OCI-LY1 (cell line): ENCODE data around the gene NTF3.

Experiments used
- H2AFZ ChIP-seq: fragments of 200-600 bp; sonication (generic), shearing (Covaris generic); 2 replicates; pipeline ENCODE4 v1.6.0; 2014; ENCODE audit warnings: antibody characterized with exemption, mild to moderate bottlenecking, low read length
- H3F3A ChIP-seq: fragments of 200-600 bp; sonication (generic), shearing (Covaris generic); 2 replicates; pipeline ENCODE4 v1.6.0; 2014; ENCODE audit warnings: mild to moderate bottlenecking, antibody characterized with exemption, low read length, moderate library complexity; ENCODE audit not compliant: insufficient read depth
- H3K27ac ChIP-seq: fragments of 200-600 bp; sonication (generic); 2 replicates; pipeline ENCODE4 v1.5.1; 2014; ENCODE audit warnings: low read length, mixed run types, mild to moderate bottlenecking, low read depth; ENCODE audit not compliant: poor library complexity, severe bottlenecking
- H3K27me3 ChIP-seq: fragments of 200-600 bp; sonication (generic); 2 replicates; pipeline ENCODE4 v1.6.0; 2014; ENCODE audit warnings: antibody characterized with exemption, mild to moderate bottlenecking, low read length, moderate library complexity; ENCODE audit not compliant: insufficient read depth
- H3K36me3 ChIP-seq: fragments of 200-600 bp; sonication (generic); 2 replicates; pipeline ENCODE4 v1.6.1; 2014; ENCODE audit warnings: mild to moderate bottlenecking, antibody characterized with exemption, low read length, moderate library complexity, mixed read lengths; ENCODE audit not compliant: insufficient read depth
- H3K4me1 ChIP-seq: fragments of 200-600 bp; sonication (generic); 2 replicates; pipeline ENCODE4 v1.5.1; 2014; ENCODE audit warnings: mild to moderate bottlenecking, low read length, moderate library complexity; ENCODE audit not compliant: insufficient read depth, severe bottlenecking
- H3K4me2 ChIP-seq: fragments of 200-600 bp; sonication (generic), shearing (Covaris generic); 2 replicates; pipeline ENCODE4 v1.6.1; 2014; ENCODE audit warnings: low read length
- H3K4me3 ChIP-seq: fragments of 200-600 bp; sonication (generic); 2 replicates; pipeline ENCODE4 v1.5.1; 2014; ENCODE audit warnings: low read length, low read depth, mild to moderate bottlenecking, mixed read lengths; ENCODE audit not compliant: poor library complexity, severe bottlenecking
- H3K79me2 ChIP-seq: fragments of 200-600 bp; shearing (Covaris generic); 2 replicates; pipeline ENCODE4 v1.6.1; 2016; ENCODE audit warnings: mixed run types, low read length, mixed read lengths; ENCODE audit not compliant: insufficient read depth
- H3K9ac ChIP-seq: fragments of 200-600 bp; sonication (generic), shearing (Covaris generic); 2 replicates; pipeline ENCODE4 v1.6.1; 2014; ENCODE audit warnings: mild to moderate bottlenecking, low read length, mixed read lengths
- H3K9me2 ChIP-seq: fragments of 200-600 bp; sonication (generic), shearing (Covaris generic); 2 replicates; pipeline ENCODE4 v1.6.1; 2014; ENCODE audit warnings: low read depth, mild to moderate bottlenecking, low read length, mixed read lengths
- H3K9me3 ChIP-seq: fragments of 200-600 bp; shearing (Covaris generic); 2 replicates; pipeline ENCODE4 v1.6.1; 2014; ENCODE audit warnings: low read length, mixed read lengths
- H4K20me1 ChIP-seq: fragments of 200-600 bp; sonication (generic), shearing (Covaris generic); 2 replicates; pipeline ENCODE4 v1.6.0; 2016; ENCODE audit warnings: mild to moderate bottlenecking, low read length; ENCODE audit not compliant: insufficient read depth
- EZH2 ChIP-seq: fragments of 200-600 bp; sonication (generic), shearing (Covaris generic); IDR thresholded peaks from 2 replicates; pipeline ENCODE4 v1.8.0; 2017; ENCODE audit warnings: borderline replicate concordance, mixed run types, mild to moderate bottlenecking, antibody characterized with exemption, low read length, moderate library complexity, mixed read lengths
- TF ChIP-seq, protein P1 (sequence below): fragments of 200-600 bp; sonication (generic), shearing (Covaris generic); IDR thresholded peaks from 2 replicates; pipeline ENCODE4 v1.5.1; 2017; ENCODE audit warnings: mild to moderate bottlenecking, antibody characterized with exemption, low read length, moderate library complexity, mixed read lengths

The NTF3 gene

GRCh38 chr12:5460817-5461216, 28.9 kb downstream of the NTF3 start:
- no peaks in the 10 kb centered on the region for H3K9me2 ChIP-seq
- no peaks in the 10 kb centered on the region for H3F3A ChIP-seq
- H3K9me3 ChIP-seq, result no peaks in the 10 kb centered on the region
- no peak overlapping the region for H2AFZ ChIP-seq
- 0 out of 2 replicates have a peak, but pooled peaks cover 4% of the 10 kb centered on the region for H3K27me3 ChIP-seq
- H3K27ac ChIP-seq, result no peak overlapping the region
- H3K4me1 ChIP-seq, result no peaks in the 10 kb centered on the region
- H3K79me2 ChIP-seq, result no peaks in the 10 kb centered on the region
- H3K4me2 ChIP-seq, result no peak overlapping the region
- H3K36me3 ChIP-seq, result no peaks in the 10 kb centered on the region
- H3K9ac ChIP-seq, result no peak overlapping the region
- H3K4me3 ChIP-seq, result no peak overlapping the region
- TF ChIP-seq, protein P1, sequence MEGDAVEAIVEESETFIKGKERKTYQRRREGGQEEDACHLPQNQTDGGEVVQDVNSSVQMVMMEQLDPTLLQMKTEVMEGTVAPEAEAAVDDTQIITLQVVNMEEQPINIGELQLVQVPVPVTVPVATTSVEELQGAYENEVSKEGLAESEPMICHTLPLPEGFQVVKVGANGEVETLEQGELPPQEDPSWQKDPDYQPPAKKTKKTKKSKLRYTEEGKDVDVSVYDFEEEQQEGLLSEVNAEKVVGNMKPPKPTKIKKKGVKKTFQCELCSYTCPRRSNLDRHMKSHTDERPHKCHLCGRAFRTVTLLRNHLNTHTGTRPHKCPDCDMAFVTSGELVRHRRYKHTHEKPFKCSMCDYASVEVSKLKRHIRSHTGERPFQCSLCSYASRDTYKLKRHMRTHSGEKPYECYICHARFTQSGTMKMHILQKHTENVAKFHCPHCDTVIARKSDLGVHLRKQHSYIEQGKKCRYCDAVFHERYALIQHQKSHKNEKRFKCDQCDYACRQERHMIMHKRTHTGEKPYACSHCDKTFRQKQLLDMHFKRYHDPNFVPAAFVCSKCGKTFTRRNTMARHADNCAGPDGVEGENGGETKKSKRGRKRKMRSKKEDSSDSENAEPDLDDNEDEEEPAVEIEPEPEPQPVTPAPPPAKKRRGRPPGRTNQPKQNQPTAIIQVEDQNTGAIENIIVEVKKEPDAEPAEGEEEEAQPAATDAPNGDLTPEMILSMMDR, result no peak
- no peak for TF ChIP-seq EZH2
- H4K20me1 ChIP-seq, result no peaks in the 10 kb centered on the region

- H2AFZ ChIP-seq, result no peak overlapping the region
- H3K9ac ChIP-seq, result no peak overlapping the region
- no peaks in the 10 kb centered on the region for H3K9me3 ChIP-seq
- 0 out of 2 replicates have a peak, but pooled peaks cover 4% of the 10 kb centered on the region for H3K27me3 ChIP-seq
- no peak overlapping the region for H3K4me3 ChIP-seq
- H3K9me2 ChIP-seq, result no peaks in the 10 kb centered on the region
- H3K4me2 ChIP-seq, result no peak overlapping the region
- no peaks in the 10 kb centered on the region for H3K36me3 ChIP-seq
- H3K79me2 ChIP-seq, result no peaks in the 10 kb centered on the region
- no peaks in the 10 kb centered on the region for H3K4me1 ChIP-seq
- H4K20me1 ChIP-seq, result no peaks in the 10 kb centered on the region
- no peak overlapping the region for H3K27ac ChIP-seq
- no peak for TF ChIP-seq EZH2
- TF ChIP-seq, protein P1, result no peak
- no peaks in the 10 kb centered on the region for H3F3A ChIP-seq
Observed at GRCh38 chr12:5461966-5462365, 30.1 kb downstream of the NTF3 start.

GRCh38 chr12:5464096-5464495, 32.2 kb downstream of the NTF3 start:
- Histone ChIP-seq H3K27me3 (0 out of 2 replicates have a peak, but pooled peaks cover 4% of the 10 kb centered on the region), H3K79me2 (no peaks in the 10 kb centered on the region), H3K36me3 (no peaks in the 10 kb centered on the region), H3K27ac (no peak overlapping the region), H3K4me2 (no peak overlapping the region), H3K4me3 (no peak overlapping the region), H3F3A (no peaks in the 10 kb centered on the region), H4K20me1 (no peaks in the 10 kb centered on the region), H3K9me3 (no peaks in the 10 kb centered on the region), H3K9ac (no peak overlapping the region), H2AFZ (no peak overlapping the region), H3K4me1 (no peaks in the 10 kb centered on the region), H3K9me2 (no peaks in the 10 kb centered on the region)
- no peak for TF ChIP-seq EZH2
- TF ChIP-seq, protein P1, result no peak
